NCI-H2107 (cell line): Measurements from ENCODE around the gene PPA1.
"Not testable (repeated sequence)": the region's sequence is repeated elsewhere in the genome, so short reads cannot be mapped to it uniquely, and the experiment has no call there.

ENCODE experiments used
- DNase-seq: peaks from one replicate; lab custom pipeline; 2025; lab: John Stamatoyannopoulos, UW

Gene PPA1

GRCh38 chr10:70169011-70169410, 64.2 kb downstream of the PPA1 start:
- DNase-seq: no peak

DNA sequence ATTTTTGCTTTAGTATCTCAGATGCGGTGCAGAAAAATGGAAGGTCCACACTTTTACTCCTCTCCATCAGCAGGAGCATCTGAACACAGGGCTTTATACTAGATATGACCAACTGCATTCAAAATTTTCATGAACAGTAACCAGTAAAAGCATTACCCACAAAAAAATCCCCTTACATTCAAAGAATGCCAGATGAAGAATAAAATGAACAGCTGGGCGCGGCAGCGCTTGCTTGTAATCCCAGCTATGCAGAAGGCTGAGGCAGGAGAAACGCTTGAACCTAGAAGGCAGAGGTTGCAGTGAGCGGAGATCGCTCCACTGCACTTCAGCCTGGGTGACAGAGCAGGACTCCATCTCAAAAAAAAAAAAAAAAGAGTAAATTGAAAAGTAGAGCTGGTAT, 66.0 kb downstream of the PPA1 start:
- DNase-seq: no peak

DNA sequence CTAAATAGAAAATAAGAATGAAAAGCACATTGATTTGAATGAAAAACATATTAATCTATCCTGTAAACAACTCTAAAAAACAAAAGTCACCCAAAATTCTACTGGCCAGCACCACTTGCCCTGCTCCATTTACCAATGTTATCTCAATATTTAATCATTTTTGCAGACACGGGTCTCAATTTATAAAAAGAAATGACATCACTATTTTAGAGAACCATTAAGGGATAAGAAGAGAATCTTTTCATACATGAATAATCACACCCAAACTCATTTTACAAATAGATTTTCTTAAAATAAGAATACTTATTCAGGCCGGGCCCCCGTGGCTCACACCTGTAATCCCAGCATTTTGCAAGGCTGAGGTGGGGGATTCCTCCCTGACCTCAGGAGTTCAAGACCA, 66.8 kb downstream of the PPA1 start:
- DNase-seq: no peak

DNA sequence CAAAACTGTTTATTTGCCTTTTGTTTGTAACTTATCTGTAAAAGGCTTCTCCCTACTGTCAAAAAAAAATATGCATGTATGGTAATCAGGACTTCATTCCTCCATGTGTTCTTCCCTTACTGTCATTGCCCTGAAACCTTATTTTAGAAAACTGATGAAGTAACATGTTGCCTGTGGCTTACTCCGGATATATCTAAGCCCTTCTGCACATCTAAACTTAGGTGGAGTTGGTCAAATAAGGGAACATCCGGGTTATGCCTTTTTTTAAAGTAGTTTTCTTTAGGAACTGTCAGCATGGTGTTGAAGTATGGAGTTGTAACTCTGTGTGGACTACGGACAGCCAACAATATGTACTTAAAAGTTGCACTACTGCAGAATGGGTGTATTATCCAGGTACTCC, 69.1 kb downstream of the PPA1 start:
- no peak for DNase-seq

- no peak for DNase-seq
These were observed 69.8 kb downstream of the PPA1 start for GRCh38 chr10:70163448-70163847.

DNA sequence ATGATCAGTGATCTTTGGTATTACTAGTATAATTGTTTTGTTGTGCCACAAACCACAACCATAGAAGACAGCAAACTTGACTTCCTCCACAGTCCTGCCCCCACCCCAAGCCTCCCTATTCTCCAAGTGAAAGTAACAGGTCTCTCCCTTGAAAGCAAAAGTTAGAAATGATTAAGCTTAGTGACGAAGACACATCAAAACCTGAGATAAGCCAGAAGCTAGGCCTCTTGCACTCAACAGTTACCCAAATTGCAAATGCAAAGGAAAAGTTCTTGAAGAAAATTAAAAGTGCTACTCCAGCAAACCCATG, 70.4 kb downstream of the PPA1 start:
- DNase-seq: no peak

DNA sequence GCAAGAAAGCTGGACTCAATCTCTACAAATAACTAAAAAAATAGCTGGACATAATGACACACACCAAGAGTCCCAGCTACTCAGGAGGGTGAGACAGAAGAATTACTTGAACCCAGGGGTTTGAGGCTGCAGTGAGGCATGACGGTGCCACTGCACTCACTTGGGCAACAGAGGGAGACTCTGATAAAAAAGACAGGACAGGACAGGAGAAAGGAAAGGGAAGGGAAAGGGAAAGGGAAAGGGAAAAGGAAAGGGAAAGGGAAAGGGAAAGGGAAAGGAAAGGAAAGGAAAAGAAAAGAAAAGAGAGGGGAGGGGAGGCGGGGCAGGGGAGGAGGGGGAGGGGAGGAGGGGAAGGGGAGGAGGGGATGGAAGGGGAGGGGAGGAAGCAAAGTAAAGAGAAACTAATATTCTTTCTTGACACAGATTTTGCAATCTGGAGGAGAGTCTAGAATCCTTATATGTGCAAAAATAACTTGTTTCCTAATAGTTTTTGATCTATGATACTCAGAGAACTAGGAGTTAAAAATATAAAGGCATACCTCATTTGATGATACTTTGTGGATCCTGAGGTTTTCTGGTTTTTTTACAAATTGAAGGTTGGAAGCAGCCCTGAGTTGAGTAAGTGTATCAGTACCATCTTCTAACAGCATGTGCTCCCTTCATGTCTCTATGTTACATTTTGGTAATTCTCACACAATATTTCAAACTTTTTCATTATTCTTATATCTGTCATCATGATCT, 70.9 kb downstream of the PPA1 start:
- no peak for DNase-seq

GRCh38 chr10:70160798-70161197, 72.4 kb downstream of the PPA1 start:
- DNase-seq: no peak

- not testable (repeated sequence) for DNase-seq
These were observed 73.9 kb downstream of the PPA1 start for GRCh38 chr10:70159366-70159765.

DNA sequence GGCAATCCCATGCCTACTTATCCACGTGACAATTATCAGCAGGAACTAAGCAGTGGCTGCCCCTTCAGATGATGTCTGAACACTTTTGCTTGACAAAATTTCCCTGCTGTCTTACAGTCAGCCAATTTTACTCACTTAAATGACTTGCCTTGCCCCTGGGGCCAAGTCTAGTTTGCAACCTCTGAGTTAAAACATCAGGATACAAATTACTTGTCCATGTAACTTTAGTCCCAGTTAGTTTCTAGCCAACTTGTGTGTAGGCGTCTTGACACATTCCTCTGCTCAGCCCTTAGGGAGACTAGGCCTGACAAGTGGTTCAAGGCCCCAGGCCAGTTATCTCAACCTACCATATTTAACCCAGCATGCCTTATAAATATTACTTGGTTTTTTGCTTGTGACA, 75.1 kb downstream of the PPA1 start:
- no peak for DNase-seq

GRCh38 chr10:70155255-70155838, 77.9 kb downstream of the PPA1 start:
- DNase-seq: no peak
